Measurements from ENCODE around the gene BCL10.
A peak's percentile ranks its signal among the peaks of the same experiment; 100 is the strongest.
"Not testable (repeated sequence)": the region's sequence is repeated elsewhere in the genome, so short reads cannot be mapped to it uniquely, and the experiment has no call there.

BCL10 gene

DNA sequence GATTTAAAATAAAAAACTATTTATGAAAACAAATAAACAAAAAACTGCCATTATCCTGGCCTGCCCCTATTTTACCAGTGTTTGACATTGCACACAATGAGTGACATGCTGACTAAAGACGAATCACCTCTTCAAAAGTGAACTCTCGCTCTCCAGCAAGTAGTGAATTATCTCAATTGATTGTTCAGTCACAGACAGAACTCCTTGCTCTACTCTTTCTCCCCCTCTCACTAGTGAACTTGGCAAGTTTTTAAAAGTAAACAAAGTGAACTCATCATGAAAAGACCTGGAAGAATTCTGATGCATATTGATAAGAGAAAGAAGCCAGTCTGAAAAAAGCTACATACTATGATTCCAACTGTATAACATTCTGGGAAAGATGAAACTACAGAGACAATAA, 12.3 kb downstream of the BCL10 start:
- no peak for DNase-seq (ENCODE audit: low spot score)

DNA sequence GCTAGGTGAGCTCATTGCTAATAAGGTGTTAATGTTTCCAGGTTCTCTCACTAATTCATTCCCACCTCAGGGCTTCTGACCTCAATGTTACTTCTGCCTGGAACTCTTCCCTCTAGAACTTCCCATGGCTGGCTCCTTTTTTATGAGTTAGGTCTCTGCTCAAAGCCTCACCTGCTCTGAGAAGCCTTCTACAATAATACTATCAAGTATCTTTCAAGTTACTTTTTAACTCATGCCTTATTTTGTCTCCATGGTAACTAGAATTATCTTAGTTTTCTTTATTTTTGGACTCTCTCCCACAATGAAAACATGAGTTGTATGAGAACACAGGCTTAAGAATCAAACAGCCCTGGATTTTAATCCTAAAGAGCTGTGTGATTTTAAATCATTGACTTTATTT, 13.4 kb downstream of the BCL10 start:
- no peak for DNase-seq (ENCODE audit: low spot score)

- DNase-seq (ENCODE audit: low spot score), result no peak
Observed at GRCh38 chr1:85259912-85260274, 16.5 kb downstream of the BCL10 start.

GRCh38 chr1:85259118-85259911, 17.1 kb downstream of the BCL10 start, which contains the start of gene C1orf52:
Gene C1orf52 (minus strand): TSS chr1:85259662. CDS start chr1:85259633, 29 bp downstream.
- DNase-seq (ENCODE audit: low spot score), result peak; percentile 99

GRCh38 chr1:85258536-85259117, 17.8 kb downstream of the BCL10 start:
- peak; percentile 75 for DNase-seq (ENCODE audit: low spot score)

GRCh38 chr1:85249042-85249441, 27.4 kb downstream of the BCL10 start:
- DNase-seq (ENCODE audit: low spot score), result not testable (repeated sequence)

- DNase-seq (ENCODE audit: low spot score), result no peak
Observed at GRCh38 chr1:85245891-85246290, 30.5 kb downstream of the BCL10 start.

DNA sequence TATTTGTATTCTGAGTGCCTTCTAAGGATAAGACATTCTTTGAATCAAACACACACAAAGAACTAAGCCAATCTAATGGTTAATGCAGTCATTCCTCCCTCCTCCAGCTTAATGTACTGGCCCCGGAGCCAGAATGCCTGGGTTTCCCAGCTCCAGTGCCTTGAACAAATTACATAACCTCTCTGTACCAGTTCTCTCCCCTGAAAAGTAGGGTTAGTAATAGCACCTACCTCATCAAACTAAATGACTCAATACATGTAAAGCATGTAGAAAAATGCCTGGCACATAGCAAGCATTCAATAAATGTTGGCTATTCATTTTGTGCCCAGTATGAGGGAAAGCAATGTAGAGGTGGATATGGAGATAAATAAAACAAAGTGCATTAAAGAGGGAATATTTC, 31.0 kb downstream of the BCL10 start:
- DNase-seq (ENCODE audit: low spot score), result no peak

- no peak for DNase-seq (ENCODE audit: low spot score)
Observed at GRCh38 chr1:85244271-85245061, 32.0 kb downstream of the BCL10 start.

- no peak for DNase-seq (ENCODE audit: low spot score)
Observed at GRCh38 chr1:85243372-85243771, 33.1 kb downstream of the BCL10 start.

- no peak for DNase-seq (ENCODE audit: low spot score)
Observed at GRCh38 chr1:85240643-85241042, 35.8 kb downstream of the BCL10 start.

DNA sequence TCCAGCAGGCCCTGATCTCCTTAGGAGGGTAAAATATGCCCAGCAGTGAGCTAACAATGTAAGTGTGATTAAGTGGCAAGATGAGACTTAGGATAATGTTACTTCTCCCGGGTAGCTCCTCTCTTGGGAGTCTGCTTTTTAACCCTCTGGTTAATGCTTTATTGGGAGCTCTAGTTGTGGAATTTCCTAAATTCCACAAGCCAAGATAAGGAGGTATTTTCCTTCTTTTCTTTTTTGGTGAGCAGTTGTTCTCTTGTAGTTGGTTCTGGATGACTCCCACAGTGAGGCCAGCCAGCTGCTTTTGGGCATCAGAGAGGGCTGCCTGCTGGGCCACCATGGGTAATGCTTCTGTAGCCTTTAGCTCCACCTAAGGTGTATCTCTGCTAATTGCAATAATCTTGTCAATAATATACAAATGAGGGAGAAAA, 36.2 kb downstream of the BCL10 start:
- no peak for DNase-seq (ENCODE audit: low spot score)

- no peak for DNase-seq (ENCODE audit: low spot score)
Observed at GRCh38 chr1:85237613-85238012, 38.8 kb downstream of the BCL10 start.

DNA sequence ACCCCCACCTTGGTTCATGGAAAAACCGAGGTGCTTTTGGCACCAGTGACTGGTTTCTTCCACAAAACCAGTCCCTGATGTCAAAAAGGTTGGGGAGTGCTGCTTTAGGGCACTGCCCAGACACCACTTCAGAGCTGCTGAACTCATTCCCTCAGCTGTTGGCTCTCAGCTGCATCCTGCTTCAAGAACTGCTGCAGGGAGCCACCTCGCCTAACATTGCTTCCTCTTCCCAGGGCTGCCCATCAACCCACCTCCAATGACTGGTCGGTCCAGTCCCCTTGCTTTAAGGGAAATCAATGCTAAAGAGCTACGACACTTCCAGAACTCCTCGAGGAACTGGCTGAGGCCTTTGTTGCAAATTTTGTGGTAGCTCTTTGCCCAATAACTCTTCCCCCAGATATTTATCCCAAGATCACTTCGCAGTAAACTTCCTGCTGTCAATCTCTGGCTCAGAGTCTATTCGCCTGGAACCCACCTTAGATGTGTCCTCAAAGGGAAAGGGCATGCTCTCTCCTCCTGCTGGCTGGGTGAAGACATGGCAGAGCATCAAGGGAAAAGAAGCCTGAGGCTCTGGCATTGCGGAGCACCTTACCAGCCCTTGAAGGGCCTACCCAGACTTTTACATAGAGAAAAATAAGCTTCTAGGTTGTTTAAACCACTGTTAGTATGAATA, 46.0 kb downstream of the BCL10 start:
- DNase-seq (ENCODE audit: low spot score), result no peak

GRCh38 chr1:85229574-85230097, 46.8 kb downstream of the BCL10 start:
- DNase-seq (ENCODE audit: low spot score), result no peak

- no peak for DNase-seq (ENCODE audit: low spot score)
Observed at GRCh38 chr1:85228972-85229371, 47.5 kb downstream of the BCL10 start.

DNA sequence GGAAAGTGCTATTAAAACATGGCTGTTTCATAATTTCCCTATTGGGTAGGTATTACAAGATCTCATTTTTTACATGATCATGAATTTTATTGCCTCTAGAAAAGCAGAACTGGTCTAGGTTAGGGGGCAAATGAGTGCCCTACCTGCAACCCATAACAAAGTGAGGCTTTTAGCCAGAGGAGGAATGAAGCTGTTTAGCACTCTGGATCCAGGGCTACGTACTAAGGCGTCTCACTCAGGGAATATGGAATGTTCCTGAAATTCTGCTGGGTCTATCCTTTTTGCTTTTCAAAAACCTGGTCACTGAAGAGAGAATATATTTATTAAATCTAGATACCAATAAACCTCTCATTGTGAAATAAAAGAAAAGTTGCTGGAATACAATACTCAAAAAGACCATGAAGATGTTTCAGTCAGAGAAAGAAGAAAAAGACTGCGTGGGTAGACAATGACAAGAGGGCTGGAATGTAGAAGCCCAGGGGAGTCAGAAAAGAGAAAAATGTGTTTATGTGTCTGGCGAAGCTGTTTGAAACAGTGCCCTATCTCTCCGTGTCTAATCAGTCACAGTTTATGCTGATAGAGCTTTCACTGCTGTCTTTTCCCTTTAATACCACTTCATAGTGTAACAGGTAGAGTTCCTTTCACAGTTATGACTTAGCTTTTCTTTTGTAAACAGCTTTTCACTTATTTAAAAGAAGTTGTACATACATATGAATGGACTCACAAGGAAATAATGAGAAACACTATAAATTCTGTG, 50.6 kb downstream of the BCL10 start:
- DNase-seq (ENCODE audit: low spot score), result no peak

DNA sequence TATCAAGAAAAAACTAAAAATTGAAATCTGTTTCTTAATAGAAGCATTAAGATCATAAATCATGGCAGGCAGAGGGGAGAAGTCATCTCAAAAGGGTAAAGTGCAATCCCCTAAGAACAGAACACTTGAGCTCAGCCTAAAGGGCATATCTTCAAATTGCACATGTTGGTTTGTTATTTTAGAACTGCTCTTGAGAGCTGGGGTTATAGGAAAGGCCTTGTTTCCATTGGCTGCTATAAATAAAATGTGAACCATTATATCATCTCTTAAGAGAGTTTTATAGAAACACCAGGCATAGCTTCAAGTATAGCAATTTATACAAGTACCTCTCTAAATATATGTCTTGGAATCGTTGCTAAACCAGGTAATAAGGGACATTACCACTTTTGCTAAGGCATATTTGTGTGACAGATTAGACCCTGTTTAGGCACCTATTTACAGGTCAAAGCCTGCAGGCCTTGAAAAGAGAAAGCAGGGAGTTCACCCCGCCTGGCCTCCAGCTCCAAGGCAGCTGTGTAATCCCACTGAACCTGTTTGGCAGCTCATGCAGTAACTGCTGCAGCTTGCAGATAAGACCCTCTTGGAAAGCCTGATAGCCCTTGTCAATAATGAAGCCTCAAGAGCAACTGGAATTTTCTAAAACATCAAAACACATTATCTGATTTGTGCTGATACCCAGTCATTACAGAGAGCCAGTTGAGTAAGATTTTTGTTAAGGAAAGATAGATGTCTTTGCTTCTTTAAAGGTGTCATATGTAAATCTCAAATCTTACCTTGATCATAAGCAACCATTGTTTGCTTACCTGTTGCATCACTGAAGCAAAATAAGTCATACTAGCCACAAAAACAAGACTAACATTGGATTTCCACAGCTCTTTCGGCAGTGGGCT, 51.5 kb downstream of the BCL10 start:
- DNase-seq (ENCODE audit: low spot score), result peak; percentile 60

DNA sequence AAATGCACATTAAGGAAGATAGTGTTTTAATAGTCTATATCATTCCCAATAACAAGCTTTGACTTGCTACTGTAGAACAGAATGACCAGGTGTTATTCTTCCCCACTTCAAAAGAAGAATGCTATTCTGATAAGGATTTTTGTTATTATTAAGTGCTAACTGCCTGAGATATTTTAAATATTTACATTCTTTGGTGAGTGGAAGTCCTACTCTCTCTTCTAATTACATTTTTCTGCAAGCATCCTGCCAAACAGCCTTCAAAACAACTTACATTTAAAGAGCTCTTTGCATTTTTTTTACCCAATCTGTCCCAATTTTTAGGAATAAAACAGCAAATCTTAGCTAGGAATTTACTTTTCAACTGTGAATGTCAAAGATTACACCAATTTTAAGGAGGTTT, 52.1 kb downstream of the BCL10 start:
- DNase-seq (ENCODE audit: low spot score), result no peak

- no peak for DNase-seq (ENCODE audit: low spot score)
Observed at GRCh38 chr1:85223334-85223733, 53.1 kb downstream of the BCL10 start.

Measured in ecto neural progenitor cell (in vitro differentiated cells).